A673 (cell line): ENCODE measurements around the gene KCTD20.

Experiments
- CTCF ChIP-seq: fragments of 300-800, 200-600 bp; sonication (generic); conservative IDR thresholded peaks from 2 replicates; pipeline ENCODE4 v1.5.1; 2017; ENCODE audit warnings: low read depth, mild to moderate bottlenecking, antibody characterized with exemption, low read length, moderate library complexity, mixed read lengths
- EZH2 ChIP-seq: fragments of 200-600 bp; sonication (generic); IDR thresholded peaks from 2 replicates; pipeline ENCODE4 v1.6.1; 2017; ENCODE audit warnings: borderline replicate concordance, low read depth, mild to moderate bottlenecking, mixed read lengths, antibody characterized with exemption, low read length; ENCODE audit not compliant: poor library complexity, severe bottlenecking

- no peak for TF ChIP-seq CTCF
- TF ChIP-seq EZH2 = no peak
Observed at GRCh38 chr6:36442671-36443470, at the start of gene KCTD20, which contains the start of gene PXT1.
